ENCODE results near the gene NKIRAS1. TPM values are rescaled to one million over a fixed set of nuclear protein-coding genes. Genes with fewer than 3 reads are reported as not detected.
"Not testable (repeated sequence)": the region's sequence is repeated elsewhere in the genome, so short reads cannot be mapped to it uniquely, and the experiment has no call there.

NKIRAS1 gene
- polyA plus RNA-seq, 4 donors, result 14.6 to 18.2 (median 17.4) TPM

DNA sequence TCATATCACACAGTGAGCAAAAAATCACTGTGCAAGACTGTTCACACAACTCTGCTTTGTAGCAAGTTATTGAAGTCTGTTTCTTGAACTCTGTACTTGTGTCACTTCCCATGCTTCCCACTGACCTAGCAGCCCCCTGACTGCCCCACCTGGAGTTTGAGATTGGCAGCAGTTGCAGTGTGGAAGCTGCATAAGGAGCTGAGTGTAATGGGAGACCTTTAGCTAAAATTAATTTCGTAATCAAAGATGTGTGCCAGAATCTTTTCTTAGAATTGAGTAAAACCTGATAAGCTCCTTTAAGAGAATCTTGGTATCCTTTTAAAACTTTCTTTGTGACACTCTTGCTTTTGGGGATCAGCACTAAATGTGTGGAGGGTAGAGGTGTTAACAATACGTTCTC is 42.8 kb downstream of the NKIRAS1 start:
- DNase-seq (ENCODE audit: low read depth in 4 of 4, low spot score in 2 of 4), result no peak

DNA sequence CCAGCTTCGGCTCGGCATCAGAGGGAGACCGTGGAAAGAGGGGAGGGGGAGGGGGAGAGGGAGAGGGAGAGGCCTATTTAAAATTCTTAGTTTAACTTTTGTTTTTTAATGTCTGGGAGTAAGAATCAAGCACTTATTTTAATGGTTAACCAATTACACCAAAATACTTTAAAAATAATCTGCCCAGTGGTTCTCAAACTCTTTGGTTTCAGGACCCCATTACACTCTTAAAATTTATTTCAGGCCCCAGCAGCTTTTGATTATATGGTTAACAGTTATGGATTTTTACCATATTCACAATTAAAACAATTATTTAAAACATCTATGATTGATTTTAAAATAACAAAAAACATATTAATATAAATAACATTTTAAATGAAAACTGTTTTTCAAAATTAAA is 44.5 kb downstream of the NKIRAS1 start:
- no peak for DNase-seq (ENCODE audit: low read depth in 4 of 4, low spot score in 2 of 4)

DNA sequence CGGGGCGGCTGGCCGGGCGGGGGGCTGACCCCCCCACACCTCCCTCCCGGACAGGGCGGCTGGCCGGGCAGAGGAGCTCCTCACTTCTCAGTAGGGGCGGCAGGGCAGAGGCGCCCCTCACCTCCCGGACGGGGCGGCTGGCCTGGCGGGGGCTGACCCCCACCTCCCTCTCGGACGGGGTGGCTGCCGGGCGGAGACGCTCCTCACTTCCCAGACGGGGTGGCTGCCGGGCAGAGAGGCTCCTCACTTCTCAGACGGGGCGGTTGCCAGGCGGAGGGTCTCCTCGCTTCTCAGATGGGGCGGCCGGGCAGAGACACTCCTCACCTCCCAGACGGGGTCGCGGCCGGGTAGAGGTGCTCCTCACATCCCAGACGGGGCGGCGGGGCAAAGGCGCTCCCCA is 45.4 kb downstream of the NKIRAS1 start:
- DNase-seq (ENCODE audit: low read depth in 4 of 4, low spot score in 2 of 4), result not testable (repeated sequence)

DNA sequence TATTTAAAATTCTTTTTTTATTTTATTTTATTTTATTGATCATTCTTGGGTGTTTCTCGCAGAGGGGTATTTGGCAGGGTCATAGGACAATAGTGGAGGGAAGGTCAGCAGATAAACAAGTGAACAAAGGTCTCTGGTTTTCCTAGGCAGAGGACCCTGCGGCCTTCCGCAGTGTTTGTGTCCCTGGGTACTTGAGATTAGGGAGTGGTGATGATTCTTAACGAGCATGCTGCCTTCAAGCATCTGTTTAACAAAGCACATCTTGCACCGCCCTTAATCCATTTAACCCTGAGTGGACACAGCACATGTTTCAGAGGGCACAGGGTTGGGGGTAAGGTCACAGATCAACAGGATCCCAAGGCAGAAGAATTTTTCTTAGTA is 46.1 kb downstream of the NKIRAS1 start:
- not testable (repeated sequence) for DNase-seq (ENCODE audit: low read depth in 4 of 4, low spot score in 2 of 4)

DNA sequence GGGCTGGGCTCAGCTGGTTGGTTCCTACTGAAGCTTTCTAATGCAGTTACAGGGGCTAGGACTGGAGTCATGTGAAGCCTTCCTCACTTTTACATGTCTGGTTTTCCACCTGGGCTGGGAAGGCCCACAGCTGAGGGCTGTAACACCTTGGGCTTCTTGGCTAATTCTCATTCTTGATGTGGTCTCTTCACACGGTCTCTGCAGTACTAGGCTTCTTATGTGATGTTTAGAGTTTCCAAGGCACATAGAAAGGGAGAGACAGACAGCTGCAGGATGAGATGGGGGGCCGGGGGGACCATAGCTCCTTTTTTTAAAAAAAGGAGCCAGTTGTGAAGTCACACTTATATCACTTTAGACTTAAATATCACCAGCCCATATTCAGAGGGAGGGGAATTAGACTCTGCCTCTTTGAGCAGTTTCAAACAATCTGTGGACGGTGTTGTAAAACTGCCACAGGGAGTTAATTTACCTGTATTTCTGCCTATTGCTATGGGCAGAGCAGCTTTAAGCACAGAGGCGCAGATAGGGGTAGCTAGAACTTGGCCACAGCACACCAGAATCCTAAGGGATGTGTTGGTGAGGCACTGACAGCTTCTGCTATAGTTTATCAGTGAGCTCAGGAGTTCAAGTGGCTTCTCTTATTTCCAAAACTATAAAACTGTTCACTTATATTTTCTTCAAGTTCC is 46.7 kb downstream of the NKIRAS1 start:
- DNase-seq (ENCODE audit: low read depth in 4 of 4, low spot score in 2 of 4), result peak in 1 of 4 donors; percentile 32

DNA sequence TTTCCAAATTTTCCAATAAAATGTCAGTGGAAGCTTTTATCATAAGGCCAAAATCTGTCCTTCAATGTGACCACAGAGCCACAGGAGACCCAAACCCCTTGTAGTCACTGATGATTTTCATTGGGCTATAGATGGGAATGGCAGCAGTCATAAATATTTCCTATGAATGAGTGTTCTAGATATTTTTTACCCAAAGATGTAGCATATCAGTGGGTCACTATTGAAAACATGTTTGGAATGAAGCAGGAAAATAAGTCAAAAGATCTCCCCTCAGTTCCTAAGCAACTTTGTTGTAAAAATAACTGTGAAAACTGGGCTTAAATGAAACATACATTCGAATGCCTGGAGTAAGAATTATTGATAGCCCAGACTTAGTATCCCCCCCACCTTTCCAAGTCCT is 49.0 kb downstream of the NKIRAS1 start:
- no peak for DNase-seq (ENCODE audit: low read depth in 4 of 4, low spot score in 2 of 4)

DNA sequence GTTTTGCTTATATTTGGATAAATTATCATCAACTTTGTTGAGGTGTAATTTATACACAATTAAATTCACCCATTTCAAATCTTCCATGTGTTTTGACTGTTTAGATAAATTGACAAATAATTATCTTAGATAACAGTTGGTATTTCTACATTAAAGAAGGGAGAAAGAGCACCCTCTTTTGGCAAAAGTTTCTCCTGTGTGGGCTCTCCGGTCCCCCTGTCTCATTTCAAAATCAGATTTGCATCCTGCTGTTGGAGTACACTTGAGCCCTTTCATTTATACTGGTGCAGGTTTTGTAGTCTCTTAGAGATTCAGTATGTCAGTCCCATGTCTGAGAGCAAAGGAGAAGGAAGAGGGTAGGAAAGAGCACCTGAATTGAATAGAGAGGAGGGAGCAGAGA is 49.4 kb downstream of the NKIRAS1 start:
- DNase-seq (ENCODE audit: low read depth in 4 of 4, low spot score in 2 of 4), result no peak

DNA sequence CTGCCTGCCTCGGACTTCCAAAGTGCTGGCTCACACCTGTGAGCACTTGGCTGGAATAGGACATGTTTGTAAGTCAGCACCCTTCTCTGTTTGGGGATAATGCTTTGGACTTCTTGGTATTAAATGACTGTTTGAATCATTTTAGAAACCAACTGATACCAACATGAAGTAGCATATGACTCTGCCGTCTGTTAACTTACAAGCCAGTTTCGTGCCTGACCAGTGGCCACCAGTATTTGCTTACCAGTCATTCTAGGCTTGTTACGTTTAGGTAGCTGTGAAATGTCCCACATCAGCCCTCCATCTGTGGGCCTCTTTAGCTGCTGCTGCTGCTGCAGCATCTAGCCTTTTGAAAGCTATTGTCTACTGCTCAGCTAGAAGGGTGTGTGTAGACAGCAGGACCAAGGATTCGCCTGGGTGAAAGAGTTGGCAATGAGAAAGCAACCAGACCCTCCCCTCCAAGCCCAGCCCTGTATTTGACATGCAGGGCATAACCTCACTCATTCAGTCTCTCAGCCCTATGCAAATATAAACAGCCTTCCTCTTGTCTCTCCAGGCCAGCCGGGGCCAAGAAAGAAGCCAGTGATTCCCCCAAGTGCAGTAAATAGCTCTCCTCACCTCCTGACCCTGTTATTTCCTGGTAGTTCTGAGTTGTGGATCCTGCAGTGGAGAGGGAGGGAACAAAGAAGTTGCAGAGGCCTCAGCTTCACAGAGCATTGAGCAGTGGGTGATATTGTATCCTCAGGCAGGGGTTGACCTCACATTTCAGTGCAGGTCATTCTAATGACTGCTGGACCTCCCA is 51.0 kb downstream of the NKIRAS1 start:
- DNase-seq (ENCODE audit: low read depth in 4 of 4, low spot score in 2 of 4), result peak in 2 of 4 donors; percentile 48 to 53

DNA sequence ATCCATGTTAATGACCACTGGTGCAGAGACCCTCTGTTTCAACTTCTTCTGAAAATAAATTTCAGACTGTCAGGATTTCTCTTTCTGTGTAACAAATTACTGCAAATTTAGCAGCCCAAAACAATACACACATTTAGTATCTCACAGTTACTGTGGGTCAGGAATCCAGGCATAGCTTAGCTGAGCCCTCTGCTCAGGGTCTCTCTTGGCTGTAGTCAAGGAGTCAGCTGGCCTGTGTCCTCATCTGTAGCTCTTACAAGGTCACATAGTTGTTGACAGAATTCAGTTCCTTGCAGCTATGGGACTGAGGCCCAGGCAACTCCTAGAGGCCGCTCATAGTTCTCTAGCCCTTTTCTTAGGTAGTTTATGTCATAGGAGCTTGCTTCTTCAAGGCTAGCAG is 51.9 kb downstream of the NKIRAS1 start:
- no peak for DNase-seq (ENCODE audit: low read depth in 4 of 4, low spot score in 2 of 4)

DNA sequence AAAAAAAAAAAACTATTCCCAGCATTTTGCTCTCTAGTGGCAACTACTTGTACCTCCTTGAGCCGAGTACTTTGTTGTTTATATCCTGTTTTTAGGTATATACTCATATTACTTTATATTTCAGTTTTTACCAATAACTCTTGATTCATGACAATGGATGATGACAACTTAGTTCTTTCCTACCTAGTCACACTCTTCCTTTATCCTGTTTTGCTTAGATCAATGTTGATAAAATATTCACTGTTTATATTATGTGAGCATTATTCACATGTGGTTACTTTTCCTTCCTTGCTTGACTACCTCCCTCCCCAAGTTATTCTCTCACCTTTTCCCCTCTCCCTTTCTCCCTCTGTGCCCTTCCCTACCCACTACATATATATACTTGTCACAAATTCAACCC is 53.7 kb downstream of the NKIRAS1 start:
- DNase-seq (ENCODE audit: low read depth in 4 of 4, low spot score in 2 of 4), result no peak

DNA sequence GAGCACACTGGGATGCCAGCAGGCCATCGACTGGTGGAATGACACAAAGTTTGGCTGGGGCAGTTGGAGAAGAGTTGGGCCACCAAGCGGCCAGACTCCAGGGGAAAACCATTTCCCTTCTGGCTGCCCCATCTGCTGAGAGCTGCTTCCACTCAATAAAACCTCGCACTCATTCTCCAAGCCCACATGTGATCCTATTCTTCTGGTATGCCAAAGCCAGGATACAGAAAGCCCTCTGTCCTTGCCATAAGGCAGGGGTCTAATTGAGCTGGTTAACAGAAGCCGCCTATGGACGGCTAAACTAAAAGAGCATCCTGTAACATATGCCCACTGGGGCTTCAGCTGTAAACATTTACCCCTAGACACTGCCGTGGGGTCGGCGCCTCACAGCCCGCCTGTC is 55.1 kb downstream of the NKIRAS1 start:
- no peak for DNase-seq (ENCODE audit: low read depth in 4 of 4, low spot score in 2 of 4)

DNA sequence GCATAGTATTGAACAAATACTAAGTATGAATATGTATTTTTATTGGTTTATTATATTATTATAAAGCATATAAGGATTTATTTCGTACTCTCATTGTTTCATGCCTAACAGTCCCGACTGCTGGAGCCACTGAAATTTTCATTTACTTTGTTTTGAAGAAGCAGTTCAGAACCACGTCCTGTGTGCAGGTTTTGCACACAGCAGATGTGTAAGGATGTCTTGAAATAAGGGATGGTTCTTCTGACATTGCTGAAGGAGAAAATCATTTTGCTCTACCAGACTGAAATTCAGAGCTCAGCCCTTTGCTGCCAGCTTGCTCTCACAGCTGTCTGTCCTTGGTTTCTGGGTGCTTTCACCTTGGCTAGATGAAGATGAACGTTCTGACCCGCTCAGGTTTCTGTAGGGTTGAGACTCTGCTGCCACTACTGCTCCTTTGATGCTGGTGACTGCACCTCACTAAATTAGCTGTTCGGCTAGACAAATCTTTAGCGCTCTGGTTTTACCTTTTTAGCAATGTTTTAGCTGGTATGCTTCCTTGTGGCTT is 56.9 kb downstream of the NKIRAS1 start:
- no peak for DNase-seq (ENCODE audit: low read depth in 4 of 4, low spot score in 2 of 4)

DNA sequence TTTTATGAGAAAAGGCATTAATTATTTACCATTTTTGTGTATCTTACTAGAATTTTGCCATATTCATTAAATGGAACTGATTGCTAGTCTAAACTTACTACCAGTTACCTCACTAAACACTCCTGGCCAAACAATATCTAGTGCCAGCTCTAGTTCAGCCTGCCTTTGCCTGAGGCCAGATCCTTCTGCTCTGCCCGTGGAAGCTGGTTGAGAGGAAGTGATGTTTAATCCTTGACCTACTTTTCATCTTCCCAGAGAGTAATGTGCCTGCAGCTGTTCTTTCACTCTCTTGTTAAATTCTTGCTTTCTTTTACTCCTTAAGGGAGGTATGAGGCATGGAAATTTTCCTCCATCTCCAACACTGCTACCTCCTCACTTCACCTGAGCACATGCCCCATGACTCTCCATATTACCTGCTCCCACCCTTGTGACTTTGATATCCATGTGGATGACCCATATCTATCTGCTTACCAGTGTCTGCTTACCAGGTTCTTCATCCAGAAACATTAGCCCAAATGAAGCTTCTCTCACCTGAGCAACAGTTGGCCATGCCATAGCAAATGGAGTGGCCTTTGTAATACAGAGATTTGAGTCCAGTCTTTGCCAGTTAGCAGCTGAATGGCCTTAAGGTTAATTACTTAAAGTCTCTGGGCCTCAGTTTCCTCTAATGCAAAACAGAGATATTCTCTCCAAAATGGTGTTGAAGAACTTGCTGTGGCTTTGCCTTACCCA is 57.6 kb downstream of the NKIRAS1 start:
- DNase-seq (ENCODE audit: low read depth in 4 of 4, low spot score in 2 of 4), result no peak

DNA sequence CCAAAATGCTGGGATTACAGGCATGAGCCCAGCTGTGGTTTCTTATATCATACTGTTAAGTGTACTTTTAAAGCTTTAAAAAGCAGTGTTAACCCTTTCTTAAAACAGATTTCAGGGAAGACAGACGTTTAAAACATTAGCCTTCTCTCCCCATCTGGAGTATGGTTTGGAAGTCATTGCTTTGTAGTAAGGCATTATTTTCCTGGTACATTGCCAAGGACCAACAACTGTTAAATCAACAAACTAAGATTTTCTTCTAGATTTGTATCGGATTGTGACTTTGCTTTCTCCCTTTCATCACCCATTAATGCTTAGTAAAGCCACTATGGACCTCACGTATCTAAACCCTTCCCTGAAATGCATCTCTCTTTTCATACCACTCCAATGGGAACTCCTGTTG is 60.5 kb downstream of the NKIRAS1 start:
- DNase-seq (ENCODE audit: low read depth in 4 of 4, low spot score in 2 of 4), result no peak

DNA sequence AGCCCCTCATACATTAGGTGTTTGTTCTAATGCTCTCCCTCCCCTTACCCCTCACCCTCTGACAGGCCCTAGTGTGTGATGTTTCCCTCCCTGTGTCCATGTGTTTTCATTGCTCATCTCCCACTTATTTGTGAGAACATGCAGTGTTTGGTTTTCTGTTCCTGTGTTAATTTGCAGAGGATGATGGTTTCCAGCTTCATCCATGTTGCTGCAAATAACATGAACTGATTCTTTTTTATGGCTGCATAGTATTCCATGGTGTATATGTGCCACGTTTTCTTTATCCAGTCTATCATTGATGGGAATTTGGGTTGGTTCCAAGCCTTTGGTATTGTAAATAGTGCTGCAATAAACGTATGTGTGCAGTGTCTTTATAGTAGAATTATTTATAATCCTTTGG is 67.3 kb downstream of the NKIRAS1 start:
- not testable (repeated sequence) for DNase-seq (ENCODE audit: low read depth in 4 of 4, low spot score in 2 of 4)

DNA sequence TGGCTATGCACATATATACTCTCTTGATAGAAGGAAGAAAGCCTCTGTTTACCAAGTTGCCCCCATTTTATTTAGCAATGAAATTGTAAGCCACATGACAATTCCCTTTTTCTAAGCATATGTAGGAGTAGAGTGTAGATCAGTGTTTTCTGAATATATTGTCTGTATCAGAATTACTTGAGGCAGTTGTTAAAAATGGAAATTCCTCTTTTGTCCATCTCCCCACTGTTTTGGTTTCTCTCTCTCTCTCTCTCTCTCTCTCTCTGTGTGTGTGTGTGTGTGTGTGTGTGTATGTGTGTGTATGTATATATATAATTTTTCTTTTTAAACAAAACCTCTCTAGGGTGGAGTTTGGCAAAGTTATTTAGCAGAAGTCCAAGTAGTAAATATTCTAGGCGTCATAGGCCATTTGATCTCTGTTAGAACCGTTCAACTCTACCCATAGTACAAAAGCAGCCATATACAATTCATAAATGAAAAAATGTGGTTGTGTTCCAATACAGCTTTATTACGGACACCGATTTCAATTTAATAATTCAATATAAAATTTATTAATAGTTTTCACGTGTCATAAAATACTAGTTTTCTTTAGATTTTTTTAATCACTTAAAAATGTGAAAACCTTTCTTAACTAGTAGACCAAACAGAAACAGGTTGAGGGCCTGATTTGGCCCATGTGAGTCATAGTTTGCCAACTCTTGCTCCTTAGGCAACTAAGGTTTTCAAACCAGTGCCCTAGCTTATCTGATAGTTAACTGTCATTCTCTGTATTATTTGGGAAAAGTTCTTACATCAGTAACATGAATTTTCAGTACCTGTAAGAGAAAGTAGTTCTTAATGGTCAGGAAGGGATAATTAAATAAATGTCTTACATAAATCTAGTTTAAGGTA is 71.2 kb downstream of the NKIRAS1 start:
- DNase-seq (ENCODE audit: low read depth in 4 of 4, low spot score in 2 of 4), result no peak

DNA sequence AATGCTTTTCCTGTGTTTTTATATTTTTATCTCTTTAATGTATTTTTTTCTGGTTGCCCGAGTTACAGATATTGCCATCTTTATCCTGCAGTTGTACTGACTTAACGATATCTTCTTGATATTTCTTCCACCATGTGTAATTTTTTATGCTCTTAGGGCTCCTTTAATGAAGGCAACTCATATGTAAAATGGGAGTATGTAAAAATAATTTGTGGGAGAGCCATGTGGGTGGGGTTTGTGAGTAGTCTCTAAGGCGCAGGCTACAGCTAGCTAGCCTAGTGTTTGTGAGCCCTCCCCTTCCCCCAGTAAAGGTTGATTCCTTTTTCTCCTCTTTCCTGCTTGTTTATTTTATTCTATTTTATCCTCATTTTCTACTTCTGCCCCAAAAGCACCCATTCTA is 72.9 kb downstream of the NKIRAS1 start:
- no peak for DNase-seq (ENCODE audit: low read depth in 4 of 4, low spot score in 2 of 4)

Data from left renal cortex interstitium (tissue), 4 donors.